ENCODE measurements around the gene TERT. TPM values are rescaled to one million over a fixed set of nuclear protein-coding genes. Genes with fewer than 3 reads are reported as not detected.
"Not testable (repeated sequence)": the region's sequence is repeated elsewhere in the genome, so short reads cannot be mapped to it uniquely, and the experiment has no call there.

The TERT gene
- total RNA-seq, 2 experiments from 2014 or later: 156 to 198 TPM

DNA sequence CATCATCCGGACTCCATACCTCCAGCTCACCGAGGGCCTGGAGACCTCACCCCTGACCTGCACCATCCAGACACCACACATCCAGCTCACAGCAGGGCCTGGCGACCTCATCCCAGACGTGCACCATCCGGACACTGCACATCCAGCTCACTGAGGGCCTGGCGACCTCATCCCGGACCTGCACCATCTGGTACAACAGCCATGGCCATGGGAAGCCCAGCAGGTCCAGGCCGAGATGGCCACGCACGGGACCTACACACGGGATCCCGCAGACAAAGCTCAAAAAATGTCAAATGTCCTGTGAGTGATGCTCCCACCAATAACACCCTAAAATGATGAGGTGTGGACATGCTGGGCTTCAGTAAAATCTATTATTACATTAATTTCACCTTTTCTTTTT is 9.7 kb downstream of the TERT start:
- no peak overlapping the region for H3K27ac ChIP-seq (ENCODE audit: low read depth, low read length, poor library complexity, severe bottlenecking)
- H4K20me1 ChIP-seq (ENCODE audit: insufficient read depth, low read length): peaks cover 13% of the 10 kb centered on the region; the same call in 1 of the 2 replicates
- peaks cover 85% of the 10 kb centered on the region for H3K36me3 ChIP-seq (ENCODE audit: insufficient read depth, low read length)
- H3K9me2 ChIP-seq (ENCODE audit: insufficient read depth, low read length): no peaks in the 10 kb centered on the region
- BruUV-seq (replicated peaks): no TSS peak
- H3K4me2 ChIP-seq (ENCODE audit: low read length): no peak overlapping the region
- ChIA-PET CTCF (ENCODE audit: unreplicated experiment) (no interaction called here), POLR2A (interaction anchor here (0.7 to 1.1 kb wide), 3 partner anchors 25 to 809 kb away, joined by 3 to 5 read pairs (median 3); no protein-coding TSS in a partner anchor)
- no peak overlapping the region for H3K4me3 ChIP-seq (ENCODE audit: low read depth, low read length, poor library complexity, severe bottlenecking)
- no peak for TF ChIP-seq EZH2phosphoT487 (IDR thresholded peaks at IDR 0.05; ENCODE audit: borderline replicate concordance, low read depth, low read length)
- TF ChIP-seq, protein P1, sequence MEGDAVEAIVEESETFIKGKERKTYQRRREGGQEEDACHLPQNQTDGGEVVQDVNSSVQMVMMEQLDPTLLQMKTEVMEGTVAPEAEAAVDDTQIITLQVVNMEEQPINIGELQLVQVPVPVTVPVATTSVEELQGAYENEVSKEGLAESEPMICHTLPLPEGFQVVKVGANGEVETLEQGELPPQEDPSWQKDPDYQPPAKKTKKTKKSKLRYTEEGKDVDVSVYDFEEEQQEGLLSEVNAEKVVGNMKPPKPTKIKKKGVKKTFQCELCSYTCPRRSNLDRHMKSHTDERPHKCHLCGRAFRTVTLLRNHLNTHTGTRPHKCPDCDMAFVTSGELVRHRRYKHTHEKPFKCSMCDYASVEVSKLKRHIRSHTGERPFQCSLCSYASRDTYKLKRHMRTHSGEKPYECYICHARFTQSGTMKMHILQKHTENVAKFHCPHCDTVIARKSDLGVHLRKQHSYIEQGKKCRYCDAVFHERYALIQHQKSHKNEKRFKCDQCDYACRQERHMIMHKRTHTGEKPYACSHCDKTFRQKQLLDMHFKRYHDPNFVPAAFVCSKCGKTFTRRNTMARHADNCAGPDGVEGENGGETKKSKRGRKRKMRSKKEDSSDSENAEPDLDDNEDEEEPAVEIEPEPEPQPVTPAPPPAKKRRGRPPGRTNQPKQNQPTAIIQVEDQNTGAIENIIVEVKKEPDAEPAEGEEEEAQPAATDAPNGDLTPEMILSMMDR (conservative IDR thresholded peaks at IDR 0.05; ENCODE audit: low read length): no peak
- no peaks in the 10 kb centered on the region for H3K9me3 ChIP-seq (ENCODE audit: low read length)
- no peak overlapping the region for H2AFZ ChIP-seq (ENCODE audit: low read length)
- H3K79me2 ChIP-seq (ENCODE audit: insufficient read depth, low read depth, low read length): peaks cover 77% of the 10 kb centered on the region
- H3K4me1 ChIP-seq (ENCODE audit: insufficient read depth, low read length, poor library complexity, severe bottlenecking): peaks cover 9% of the 10 kb centered on the region
- no peak for DNase-seq (ENCODE audit: low spot score)
- intact Hi-C loops (cut with micrococcal nuclease; ENCODE audit: unreplicated experiment): no loop called here

DNA sequence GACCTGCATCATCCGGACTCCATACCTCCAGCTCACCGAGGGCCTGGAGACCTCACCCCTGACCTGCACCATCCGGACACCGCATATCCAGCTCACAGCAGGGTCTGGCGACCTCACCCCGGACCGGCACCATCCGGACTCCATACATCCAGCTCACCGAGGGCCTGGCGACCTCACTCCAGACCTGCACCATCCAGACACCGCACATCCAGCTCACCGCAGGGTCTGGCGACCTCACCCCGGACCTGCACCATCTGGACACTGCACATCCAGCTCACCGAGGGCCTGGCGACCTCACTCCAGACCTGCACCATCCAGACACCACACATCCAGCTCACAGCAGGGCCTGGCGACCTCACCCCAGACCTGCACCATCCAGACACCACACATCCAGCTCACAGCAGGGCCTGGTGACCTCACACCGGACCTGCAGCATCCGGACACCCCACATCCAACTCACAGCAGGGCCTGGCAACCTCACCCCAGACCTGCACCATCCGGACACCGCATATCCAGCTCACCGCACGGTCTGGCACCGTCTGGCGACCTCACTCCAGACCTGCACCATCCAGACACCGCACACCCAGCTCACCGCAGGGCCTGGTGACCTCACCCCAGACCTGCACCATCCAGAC is 10.4 kb downstream of the TERT start:
- H3K4me2 ChIP-seq (ENCODE audit: low read length); H2AFZ ChIP-seq (ENCODE audit: low read length); H3K9me3 ChIP-seq (ENCODE audit: low read length); DNase-seq (ENCODE audit: low spot score); H3K27ac ChIP-seq (ENCODE audit: low read depth, low read length, poor library complexity, severe bottlenecking); H3K4me1 ChIP-seq (ENCODE audit: insufficient read depth, low read length, poor library complexity, severe bottlenecking); H3K4me3 ChIP-seq (ENCODE audit: low read depth, low read length, poor library complexity, severe bottlenecking); H3K9me2 ChIP-seq (ENCODE audit: insufficient read depth, low read length); BruUV-seq (replicated peaks); intact Hi-C loops (cut with micrococcal nuclease; ENCODE audit: unreplicated experiment): not testable (repeated sequence)
- H3K36me3 ChIP-seq (ENCODE audit: insufficient read depth, low read length): peaks cover 92% of the 10 kb centered on the region
- CTCF ChIA-PET (ENCODE audit: unreplicated experiment): interaction anchor here (0.6 kb wide), 1 partner anchor 19 kb away, joined by 8 read pairs; no protein-coding TSS in a partner anchor
- peaks cover 13% of the 10 kb centered on the region; the same call in 1 of the 2 replicates for H4K20me1 ChIP-seq (ENCODE audit: insufficient read depth, low read length)
- POLR2A ChIA-PET: interaction anchor here (0.7 to 1.3 kb wide), 4 partner anchors 26 to 112 kb away, joined by 3 to 8 read pairs (median 3); no protein-coding TSS in a partner anchor
- peaks cover 77% of the 10 kb centered on the region for H3K79me2 ChIP-seq (ENCODE audit: insufficient read depth, low read depth, low read length)

- BruUV-seq (replicated peaks); H3K4me1 ChIP-seq (ENCODE audit: insufficient read depth, low read length, poor library complexity, severe bottlenecking); CTCF ChIA-PET (ENCODE audit: unreplicated experiment); intact Hi-C loops (cut with micrococcal nuclease; ENCODE audit: unreplicated experiment); H3K4me2 ChIP-seq (ENCODE audit: low read length); H2AFZ ChIP-seq (ENCODE audit: low read length); DNase-seq (ENCODE audit: low spot score); H3K9me3 ChIP-seq (ENCODE audit: low read length); H3K27ac ChIP-seq (ENCODE audit: low read depth, low read length, poor library complexity, severe bottlenecking); H3K4me3 ChIP-seq (ENCODE audit: low read depth, low read length, poor library complexity, severe bottlenecking); H3K9me2 ChIP-seq (ENCODE audit: insufficient read depth, low read length): not testable (repeated sequence)
- H4K20me1 ChIP-seq (ENCODE audit: insufficient read depth, low read length): peaks cover 13% of the 10 kb centered on the region; the same call in 1 of the 2 replicates
- peaks cover 78% of the 10 kb centered on the region for H3K79me2 ChIP-seq (ENCODE audit: insufficient read depth, low read depth, low read length)
- H3K36me3 ChIP-seq (ENCODE audit: insufficient read depth, low read length): peaks cover 95% of the 10 kb centered on the region
- POLR2A ChIA-PET: interaction anchor here (0.7 to 1.3 kb wide), 2 partner anchors 50 to 111 kb away, joined by 3 to 8 read pairs; no protein-coding TSS in a partner anchor
These were observed 11.2 kb downstream of the TERT start for GRCh38 chr5:1283729-1284041.

DNA sequence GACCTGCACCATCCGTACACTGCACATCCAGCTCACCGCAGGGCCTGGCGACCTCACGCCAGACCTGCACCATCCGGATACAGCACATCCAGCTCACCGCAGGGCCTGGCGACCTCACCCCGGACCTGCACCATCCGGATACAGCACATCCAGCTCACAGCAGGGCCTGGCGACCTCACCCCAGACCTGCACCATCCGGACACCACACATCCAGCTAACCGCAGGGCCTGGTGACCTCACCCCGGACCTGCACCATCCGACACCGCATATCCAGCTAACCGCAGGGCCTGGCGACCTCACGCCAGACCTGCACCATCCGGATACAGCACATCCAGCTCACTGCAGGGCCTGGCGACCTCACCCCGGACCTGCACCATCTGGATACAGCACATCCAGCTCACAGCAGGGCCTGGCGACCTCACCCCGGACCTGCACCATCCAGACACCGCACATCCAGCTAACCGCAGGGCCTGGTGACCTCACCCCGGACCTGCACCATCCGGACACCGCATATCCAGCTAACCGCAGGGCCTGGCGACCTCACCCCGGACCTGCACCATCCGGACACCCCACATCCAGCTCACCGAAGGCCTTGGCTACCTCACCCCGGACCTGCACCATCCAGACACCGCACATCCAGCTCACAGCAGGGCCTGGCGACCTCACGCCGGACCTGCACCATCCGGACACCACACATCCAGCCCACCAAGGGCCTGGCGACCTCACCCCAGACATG is 11.7 kb downstream of the TERT start:
- H2AFZ ChIP-seq (ENCODE audit: low read length); H3K27ac ChIP-seq (ENCODE audit: low read depth, low read length, poor library complexity, severe bottlenecking); BruUV-seq (replicated peaks); H3K9me2 ChIP-seq (ENCODE audit: insufficient read depth, low read length); H3K4me2 ChIP-seq (ENCODE audit: low read length); intact Hi-C loops (cut with micrococcal nuclease; ENCODE audit: unreplicated experiment); H3K9me3 ChIP-seq (ENCODE audit: low read length); H3K4me3 ChIP-seq (ENCODE audit: low read depth, low read length, poor library complexity, severe bottlenecking); H3K4me1 ChIP-seq (ENCODE audit: insufficient read depth, low read length, poor library complexity, severe bottlenecking); DNase-seq (ENCODE audit: low spot score): not testable (repeated sequence)
- Histone ChIP-seq H3K79me2 (ENCODE audit: insufficient read depth, low read depth, low read length) (peaks cover 75% of the 10 kb centered on the region), H3K36me3 (ENCODE audit: insufficient read depth, low read length) (peaks cover 95% of the 10 kb centered on the region), H4K20me1 (ENCODE audit: insufficient read depth, low read length) (peaks cover 13% of the 10 kb centered on the region; the same call in 1 of the 2 replicates)
- ChIA-PET POLR2A (interaction anchor here (0.7 to 1.3 kb wide), 2 partner anchors 27 to 110 kb away, joined by 3 read pairs; no protein-coding TSS in a partner anchor), CTCF (ENCODE audit: unreplicated experiment) (interaction anchor here (0.6 kb wide), 1 partner anchor 166 kb away, joined by 3 read pairs; no protein-coding TSS in a partner anchor)
